Medulla oblongata (tissue), 1 donor: ENCODE data around the gene CRLF1.
A peak's percentile ranks its signal among the peaks of the same experiment; 100 is the strongest.

Experiments used
- DNase-seq: peaks from one replicate; pipeline ENCODE4 v3.0.0-alpha.2; 2015; ENCODE audit errors: extremely low spot score

CRLF1 gene

GRCh38 chr19:18557411-18558201 is 49.0 kb downstream of the CRLF1 start, which contains the start of gene KXD1:
Gene KXD1 (plus strand): TSS chr19:18557870. CDS start chr19:18562057, 4,187 bp downstream.
- peak; percentile 99 for DNase-seq

GRCh38 chr19:18551631-18552030 is 55.0 kb downstream of the CRLF1 start:
- no peak for DNase-seq

- DNase-seq, result peak; percentile 42
These were observed 62.7 kb downstream of the CRLF1 start for GRCh38 chr19:18543814-18544475.
